ENCODE results near the gene NOP16.

The NOP16 gene

DNA sequence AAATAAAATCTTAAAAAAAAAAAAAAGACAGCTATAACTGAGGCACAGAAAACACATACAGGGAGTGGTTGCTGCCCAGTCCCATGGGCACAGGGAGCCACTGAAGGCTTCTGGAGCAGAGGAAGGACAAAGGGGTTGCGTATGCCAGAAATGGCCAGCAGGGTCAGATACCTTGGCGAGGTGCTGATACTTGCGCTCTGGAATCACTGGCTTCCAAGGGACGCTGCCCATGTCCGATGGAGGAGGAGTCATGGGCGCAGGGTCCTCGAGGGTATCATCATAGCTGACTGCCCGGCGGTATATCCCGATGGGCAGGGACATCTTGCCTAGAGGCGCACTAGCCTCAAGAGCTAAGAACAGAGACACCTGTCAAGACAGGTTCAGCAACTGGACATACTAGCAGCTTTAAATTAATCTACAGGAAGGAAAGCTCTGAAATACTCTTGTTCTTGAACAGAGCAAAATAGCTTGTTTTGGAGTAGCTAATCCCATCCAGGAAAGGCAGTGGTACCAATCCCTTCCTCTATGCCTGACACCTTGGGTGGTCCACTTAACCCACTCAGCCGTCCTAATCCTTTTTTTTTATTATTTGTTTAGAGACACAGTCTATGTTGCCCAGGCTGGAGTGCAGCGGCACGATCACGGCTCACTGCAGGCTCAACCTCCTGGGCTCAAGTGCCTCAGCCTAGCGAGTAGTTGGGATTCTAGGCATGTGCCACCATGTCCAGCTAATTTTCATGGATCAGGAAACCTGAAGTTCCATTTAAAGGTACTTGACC is 32.8 kb downstream of the NOP16 start:
- no peak for DNase-seq

DNA sequence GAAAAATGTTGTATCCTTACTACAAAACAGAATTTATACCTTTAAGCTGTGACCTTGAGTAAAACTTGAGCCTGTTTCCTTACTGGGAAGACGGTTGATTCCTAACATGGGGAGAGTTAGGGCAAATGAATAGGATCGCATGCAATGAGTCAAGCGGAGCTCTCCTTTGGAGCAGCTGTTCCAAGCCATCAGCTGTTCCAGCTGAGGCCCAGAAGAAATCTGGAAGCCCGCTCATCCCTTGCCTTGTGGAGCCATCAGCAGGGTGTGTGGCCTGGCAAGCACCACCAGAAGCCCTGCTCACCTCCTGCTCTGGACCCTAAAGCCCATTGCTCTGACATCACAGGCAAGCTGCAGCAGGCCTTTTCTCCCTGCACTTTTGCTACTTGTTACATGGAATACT is 34.9 kb downstream of the NOP16 start:
- DNase-seq, result no peak

DNA sequence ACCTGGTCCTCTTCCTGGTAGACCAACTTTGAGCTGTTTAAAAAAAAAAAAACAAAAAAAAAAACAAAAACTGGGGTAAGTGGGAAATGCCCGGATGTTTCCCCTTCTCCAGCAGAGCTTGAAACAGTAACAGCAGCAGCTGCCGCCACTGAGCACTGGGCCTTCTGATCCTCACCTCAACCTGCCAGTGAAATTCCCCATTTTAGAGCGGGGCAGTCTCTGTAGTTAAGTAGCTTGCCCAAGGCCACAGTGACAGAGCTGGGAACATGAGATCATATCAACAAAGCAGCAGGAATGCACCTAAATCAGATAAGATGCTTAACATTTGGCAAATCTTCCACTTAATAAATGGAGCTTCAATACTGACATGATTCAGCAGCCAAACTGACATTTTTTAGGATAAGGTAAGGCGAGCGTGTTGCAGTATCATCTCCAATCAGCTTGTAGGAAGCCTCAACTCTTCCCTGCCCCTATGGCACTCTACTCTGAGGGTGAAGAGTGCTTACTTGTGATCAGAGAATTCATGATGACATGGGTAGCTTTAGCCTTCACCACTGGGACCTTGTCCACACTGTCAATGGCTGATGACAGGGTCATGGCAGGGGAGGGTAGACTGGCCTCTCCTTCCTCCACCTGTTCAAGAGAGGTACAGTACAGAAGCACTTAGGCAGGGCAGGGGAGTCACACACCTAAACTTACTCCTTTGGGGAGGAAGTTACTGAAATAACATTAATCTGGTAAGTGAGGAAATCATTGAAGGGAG is 36.1 kb downstream of the NOP16 start:
- no peak for DNase-seq

DNA sequence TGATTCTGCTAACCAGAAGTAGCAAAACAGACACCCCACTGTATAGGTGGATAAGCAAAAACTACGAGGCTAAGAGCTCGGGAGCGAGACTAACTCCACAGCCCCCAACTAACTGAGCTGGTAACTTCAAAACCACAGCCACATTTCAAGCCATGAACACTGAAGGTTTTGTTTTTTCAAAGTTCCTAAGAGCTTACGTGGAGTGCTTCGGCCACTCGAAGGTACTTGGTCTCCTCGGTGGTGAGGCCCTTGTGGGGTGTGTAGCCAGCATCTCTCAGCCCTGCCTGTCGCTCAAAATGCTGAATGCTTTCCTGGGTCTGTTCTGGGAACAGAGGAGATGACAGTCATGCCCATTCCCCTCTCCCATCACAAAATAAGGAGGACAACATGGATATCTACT is 38.0 kb downstream of the NOP16 start:
- DNase-seq, result no peak

DNA sequence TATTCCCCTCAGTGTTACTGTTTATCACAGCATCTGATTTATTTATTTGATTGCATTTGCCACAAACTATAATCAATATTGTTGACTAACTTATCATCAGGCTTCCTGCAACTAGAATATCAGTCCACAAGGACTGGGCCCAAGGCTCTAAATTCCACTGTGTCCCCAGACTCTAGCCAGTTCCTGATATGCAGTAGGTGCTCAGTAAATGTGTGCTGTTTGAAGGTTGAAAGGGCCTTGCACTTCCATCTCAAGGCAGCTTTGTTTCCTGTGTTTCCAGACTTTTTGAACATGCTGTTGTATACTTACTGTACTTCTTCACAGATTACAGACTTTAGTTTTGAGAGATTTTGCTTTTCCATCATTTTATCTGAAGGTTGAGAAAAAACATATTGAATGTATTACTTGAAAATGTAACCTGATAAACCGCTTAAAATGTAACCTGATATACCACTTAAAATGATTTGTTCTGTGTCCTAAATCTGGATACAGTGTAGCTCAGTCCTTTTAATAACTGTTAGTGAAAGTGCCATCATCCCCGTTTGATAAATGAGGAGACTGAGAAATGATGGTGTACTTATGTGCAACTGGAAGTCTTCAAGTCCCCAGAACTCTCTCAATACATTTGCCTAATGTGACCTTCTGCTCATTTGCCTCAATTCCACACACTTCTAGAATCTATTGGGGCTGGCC is 45.5 kb downstream of the NOP16 start:
- DNase-seq, result no peak

DNA sequence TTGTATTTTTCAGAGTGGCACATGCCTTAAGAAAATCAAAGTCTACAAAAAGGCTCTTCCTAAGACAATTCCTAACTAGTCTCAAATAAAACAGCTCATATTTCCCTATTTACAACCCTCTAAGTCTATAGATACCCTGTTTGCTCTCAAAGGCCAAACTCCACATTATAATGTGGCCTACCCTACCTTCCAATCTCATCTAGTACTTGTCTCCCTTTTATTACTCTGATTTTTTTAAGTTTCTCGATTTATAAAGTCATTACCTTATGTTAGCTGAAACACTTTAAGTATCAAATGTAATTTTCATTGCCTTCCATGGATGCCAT is 46.3 kb downstream of the NOP16 start:
- DNase-seq, result no peak

DNA sequence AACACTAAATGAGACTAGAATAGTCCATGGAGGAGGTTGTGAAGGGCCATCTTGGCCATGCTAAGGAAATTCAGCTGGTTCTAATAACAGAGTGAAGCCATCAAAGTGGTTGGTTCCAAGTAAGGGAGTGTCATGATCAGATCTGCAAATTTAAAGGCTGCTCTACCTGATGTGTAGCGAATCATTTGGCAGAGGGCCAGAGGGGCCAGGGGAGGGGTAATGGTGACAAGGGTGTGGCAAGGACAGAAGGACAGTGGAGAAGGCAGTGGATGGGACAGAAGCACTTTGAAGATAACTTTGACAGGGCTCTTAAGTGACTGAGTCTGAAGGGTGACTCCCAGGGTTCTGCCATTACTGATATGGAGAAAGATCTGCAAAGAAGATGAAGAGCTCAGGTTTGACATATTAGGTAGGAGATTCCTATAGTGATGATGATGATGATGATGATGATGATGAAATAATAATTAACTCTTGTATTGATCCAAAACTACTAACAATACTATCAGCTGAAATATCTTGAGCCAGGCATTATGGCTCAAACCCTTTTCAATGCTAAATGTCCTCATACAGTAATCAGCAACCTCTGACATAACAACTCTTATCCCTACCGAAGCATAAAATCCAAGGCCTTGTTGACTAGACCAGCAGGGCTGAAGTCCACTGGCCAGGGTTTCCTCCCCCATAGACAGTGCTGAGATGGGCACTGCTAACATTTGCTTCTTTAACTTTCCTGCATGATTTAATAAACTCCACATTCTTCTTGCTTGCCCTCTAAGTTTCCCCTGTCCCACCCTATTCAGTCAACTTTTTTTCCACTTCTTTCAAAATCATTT is 46.9 kb downstream of the NOP16 start:
- no peak for DNase-seq

DNA sequence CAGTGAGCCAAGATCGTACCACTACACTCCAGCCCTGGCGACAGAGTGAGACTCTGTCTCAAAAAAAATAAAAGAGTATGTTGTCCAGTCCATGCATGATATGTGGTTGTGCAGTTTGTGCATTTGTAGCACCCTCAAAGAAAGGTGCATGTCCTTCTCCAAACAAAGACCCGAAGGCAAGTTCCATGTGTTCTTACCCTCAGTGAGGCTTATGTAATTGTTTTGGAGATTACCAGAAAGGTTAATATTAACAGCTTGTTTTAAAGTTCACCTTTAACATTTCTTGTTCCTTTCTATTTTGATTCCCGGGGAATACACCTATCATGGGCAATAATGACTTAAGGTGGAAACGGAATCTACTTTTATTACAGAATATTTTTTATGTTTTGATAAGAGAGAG is 49.1 kb downstream of the NOP16 start:
- no peak for DNase-seq

DNA sequence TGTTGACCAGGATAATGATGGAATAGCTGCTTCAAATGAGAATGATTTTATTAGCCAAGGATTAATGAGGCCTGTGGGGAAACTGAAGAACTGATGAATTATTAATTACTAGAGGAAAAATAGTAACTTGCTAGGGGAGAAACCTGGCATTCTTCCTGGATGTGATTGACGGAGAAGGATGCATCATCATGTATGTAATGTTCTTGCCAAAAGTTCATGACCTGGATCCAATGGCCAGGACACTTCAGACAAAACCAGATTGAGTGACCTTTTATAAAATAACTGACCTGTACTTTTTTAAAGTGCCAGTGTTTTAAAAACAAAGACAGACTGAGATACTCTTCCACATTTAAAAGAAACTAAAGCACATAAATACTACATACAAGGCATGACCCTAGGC is 50.5 kb downstream of the NOP16 start:
- DNase-seq, result no peak

DNA sequence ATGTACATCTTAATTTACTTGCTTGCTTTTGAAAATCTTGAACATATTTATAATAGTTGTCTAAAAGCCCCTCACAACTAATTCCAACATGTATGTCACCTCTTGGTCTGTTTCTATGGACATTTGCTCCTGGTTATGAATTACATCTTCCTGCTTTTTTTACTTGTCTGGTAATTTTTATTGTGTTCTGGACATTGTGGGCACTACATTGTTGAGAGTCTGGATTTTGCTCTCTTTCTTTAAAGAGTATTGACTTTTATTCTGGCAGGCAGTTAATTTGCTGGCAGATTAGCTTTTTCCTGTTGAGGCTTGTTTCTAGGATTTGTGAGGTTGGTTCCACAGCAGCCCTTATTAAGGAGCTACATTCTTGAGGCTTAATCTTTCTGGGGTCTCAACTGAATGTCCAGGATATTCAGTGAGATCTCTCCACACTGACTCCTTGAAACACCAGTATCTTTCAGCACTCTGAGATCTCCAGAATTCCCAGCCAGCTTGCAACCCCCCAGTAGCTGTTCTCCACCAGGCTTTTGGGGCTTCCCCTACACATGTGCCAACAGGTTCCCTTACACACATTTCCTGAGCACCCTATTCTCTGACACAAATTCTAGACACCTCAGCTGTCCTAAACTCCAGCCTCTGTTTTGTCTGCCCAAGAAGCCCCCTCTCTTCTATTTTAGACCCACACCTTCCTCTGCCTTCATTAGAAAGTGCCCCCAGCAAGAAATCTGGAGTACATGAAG is 54.2 kb downstream of the NOP16 start:
- no peak for DNase-seq
